IMR-90 (cell line): ENCODE measurements around the gene MRPS16. TPM values are rescaled to one million over a fixed set of nuclear protein-coding genes. Genes with fewer than 3 reads are reported as not detected.
"Not testable (repeated sequence)": the region's sequence is repeated elsewhere in the genome, so short reads cannot be mapped to it uniquely, and the experiment has no call there.

Experiments
- ATAC-seq: fragments of 200-7000 bp; cut with Tn5 transposase; 2 replicates; pipeline ENCODE4 v1.9.1; 2020; ENCODE audit warnings: low read depth, mild to moderate bottlenecking, moderate library complexity
- BruUV-seq: library from RNA; stranded (reverse); fragments of 400-500 nt; replicated peaks from 2 replicates; lab custom pipeline; 2021; lab: Mats Ljungman, UMichigan
- CTCF ChIA-PET: fragments of 300-600 bp; formaldehyde crosslinking; extraction: SDS; loops from one replicate; lab custom pipeline; 2021; ENCODE audit warnings: antibody characterized with exemption; lab: Yijun Ruan, JAX
- POLR2A ChIA-PET: fragments of 300-600 bp; sonication (Branson Sonifier 250); formaldehyde crosslinking; loops from one replicate; lab custom pipeline; 2022; ENCODE audit warnings: antibody characterized with exemption; ENCODE audit not compliant: unreplicated experiment; lab: Charles Lee
- DNase-seq: peaks from one replicate; pipeline ENCODE4 v3.0.0; 2013
- H2AFZ ChIP-seq: replicated peaks from 2 replicates; pipeline ENCODE3; 2013; ENCODE audit warnings: low read length, mild to moderate bottlenecking; ENCODE audit not compliant: poor library complexity
- H2AK5ac ChIP-seq: 2 replicates; pipeline ENCODE4 v1.6.1; 2013; ENCODE audit warnings: low read depth, low read length, inconsistent platforms
- H2AK9ac ChIP-seq: replicated peaks from 2 replicates; pipeline ENCODE3; 2013; ENCODE audit warnings: mild to moderate bottlenecking, low read depth, low read length, moderate library complexity; ENCODE audit not compliant: poor library complexity
- H2BK120ac ChIP-seq: 2 replicates; pipeline ENCODE4 v1.6.1; 2013; ENCODE audit warnings: low read depth, low read length, inconsistent platforms
- H2BK15ac ChIP-seq: 3 replicates; pipeline ENCODE4 v1.6.1; 2013; ENCODE audit warnings: low read depth, low read length, inconsistent platforms
- H2BK20ac ChIP-seq: 2 replicates; pipeline ENCODE4 v1.6.1; 2013; ENCODE audit warnings: low read depth, mild to moderate bottlenecking, inconsistent platforms, low read length, moderate library complexity
- H2BK5ac ChIP-seq: 2 replicates; pipeline ENCODE4 v1.6.1; 2013; ENCODE audit warnings: mild to moderate bottlenecking, low read depth, low read length, inconsistent platforms; ENCODE audit not compliant: poor library complexity, severe bottlenecking
- H3K14ac ChIP-seq: replicated peaks from 2 replicates; pipeline ENCODE4 v1.6.1; 2013; ENCODE audit warnings: low read depth, low read length, inconsistent platforms
- H3K18ac ChIP-seq: 2 replicates; pipeline ENCODE4 v1.6.1; 2013; ENCODE audit warnings: low read depth, low read length, control low read depth
- H3K23ac ChIP-seq: 2 replicates; pipeline ENCODE4 v1.6.1; 2013; ENCODE audit warnings: low read depth, low read length, inconsistent platforms
- H3K27ac ChIP-seq: 2 replicates; pipeline ENCODE4 v1.5.1; 2013; ENCODE audit warnings: mild to moderate bottlenecking, control low read depth, low read length; ENCODE audit not compliant: insufficient read depth
- H3K27me3 ChIP-seq: 2 replicates; pipeline ENCODE4 v1.6.1; 2013; ENCODE audit warnings: low read length; ENCODE audit not compliant: control insufficient read depth, insufficient read depth
- H3K36me3 ChIP-seq: 2 replicates; pipeline ENCODE4 v1.6.1; 2013; ENCODE audit warnings: low read length, mixed read lengths; ENCODE audit not compliant: control insufficient read depth, insufficient read depth
- H3K4ac ChIP-seq: 2 replicates; pipeline ENCODE4 v1.6.1; 2013; ENCODE audit warnings: low read depth, low read length, inconsistent platforms
- H3K4me1 ChIP-seq: 2 replicates; pipeline ENCODE4 v1.6.1; 2013; ENCODE audit warnings: low read length, mixed read lengths; ENCODE audit not compliant: control insufficient read depth, insufficient read depth
- H3K4me2 ChIP-seq: 2 replicates; pipeline ENCODE4 v1.6.1; 2013; ENCODE audit warnings: low read depth, mild to moderate bottlenecking, control low read depth, low read length, moderate library complexity
- H3K4me3 ChIP-seq: 2 replicates; pipeline ENCODE4 v1.5.1; 2013; ENCODE audit warnings: low read depth, mild to moderate bottlenecking, control low read depth, low read length, moderate library complexity; ENCODE audit not compliant: insufficient read depth
- H3K56ac ChIP-seq: 2 replicates; pipeline ENCODE4 v1.6.1; 2013; ENCODE audit warnings: low read length, inconsistent platforms; ENCODE audit not compliant: insufficient read depth; ENCODE audit errors: extremely low read depth
- H3K79me1 ChIP-seq, 2 experiments: 2 replicates each; pipeline ENCODE4 v1.6.1; 2013; ENCODE audit warnings: low read length in 2 of 2, inconsistent platforms in 1 of 2, low read depth in 1 of 2
- H3K9ac ChIP-seq: 2 replicates; pipeline ENCODE4 v1.6.1; 2013; ENCODE audit warnings: low read depth, low read length, control low read depth
- H3K9me1 ChIP-seq: 2 replicates; pipeline ENCODE4 v1.6.1; 2013; ENCODE audit warnings: low read length, inconsistent platforms; ENCODE audit not compliant: insufficient read depth
- H3K9me3 ChIP-seq: 2 replicates; pipeline ENCODE4 v1.6.1; 2013; ENCODE audit warnings: low read length; ENCODE audit not compliant: control insufficient read depth, insufficient read depth
- H4K20me1 ChIP-seq: 2 replicates; pipeline ENCODE4 v1.6.1; 2013; ENCODE audit warnings: low read length, inconsistent platforms; ENCODE audit not compliant: insufficient read depth
- H4K5ac ChIP-seq: 2 replicates; pipeline ENCODE4 v1.6.1; 2013; ENCODE audit warnings: mild to moderate bottlenecking, low read depth, low read length, control low read depth
- H4K8ac ChIP-seq, 2 experiments: 2 replicates each; pipeline ENCODE4 v1.6.1; 2013; ENCODE audit warnings: low read depth in 2 of 2, low read length in 2 of 2, control low read depth in 1 of 2, inconsistent platforms in 1 of 2
- H4K91ac ChIP-seq: 2 replicates; pipeline ENCODE4 v1.6.1; 2013; ENCODE audit warnings: low read depth, low read length, inconsistent platforms; ENCODE audit not compliant: insufficient read depth
- WGBS, 2 experiments: methylation state at CpG; one replicate each; pipeline versions ENCODE4 v1.1.5 to v1.1.7; 2013; ENCODE audit warnings: missing lambda C conversion rate in 2 of 2; ENCODE audit not compliant: insufficient read length in 1 of 2; ENCODE audit errors: extremely low coverage in 2 of 2; 5-methylcytosine and 5-hydroxymethylcytosine counted together
- dilution Hi-C: fragments of 300-500 bp; cut with HindIII; formaldehyde crosslinking; loops from one replicate; pipeline ENCODE4 v1.14.3; 2018; ENCODE audit warnings: low sequenced_read_pairs; ENCODE audit not compliant: unreplicated experiment
- in situ Hi-C: fragments of 300-500 bp; cut with MboI; formaldehyde crosslinking; loops from 3 replicates; pipeline ENCODE4 v1.14.3; 2019; ENCODE audit warnings: low sequenced_read_pairs, inconsistent platforms, mixed read lengths
- intact Hi-C: fragments of 100-400 bp; cut with micrococcal nuclease; formaldehyde crosslinking; loops from 2 replicates; pipeline ENCODE4 v1.10.0; 2022
- polyA plus RNA-seq, 3 experiments: library from polyadenylated mRNA; depleted of rRNA; stranded (reverse); fragments of >200 nt; gene quantifications; 2 replicates each; pipeline ENCODE4 v1.2.3, GENCODE V29; 2012; ENCODE audit warnings: low replicate concordance in 1 of 3
- total RNA-seq: library from RNA; depleted of rRNA; stranded (reverse); fragments of >200 nt; gene quantifications from 2 replicates; pipeline ENCODE4 v1.2.3, GENCODE V29; 2012

The MRPS16 gene
- total and polyA plus RNA-seq, 2 of the 4 experiments (the other 2 are of a cell fraction), result 45.3 to 62.4 TPM

- H3K79me1 ChIP-seq, H4K20me1 ChIP-seq, H4K8ac ChIP-seq, H3K4ac ChIP-seq, H2AK9ac ChIP-seq, H3K23ac ChIP-seq, H2BK5ac ChIP-seq, ATAC-seq, H2AK5ac ChIP-seq, H2AFZ ChIP-seq, DNase-seq, H3K4me2 ChIP-seq, H3K9me3 ChIP-seq, BruUV-seq, CTCF ChIA-PET, H3K9me1 ChIP-seq, H3K4me3 ChIP-seq, dilution Hi-C loops, H3K18ac ChIP-seq, H4K91ac ChIP-seq, H3K36me3 ChIP-seq, H3K14ac ChIP-seq, H2BK20ac ChIP-seq, H2BK15ac ChIP-seq, H3K56ac ChIP-seq, H2BK120ac ChIP-seq, POLR2A ChIA-PET, H3K9ac ChIP-seq, H3K4me1 ChIP-seq, H3K27ac ChIP-seq, H3K27me3 ChIP-seq, H4K5ac ChIP-seq: not testable (repeated sequence)
- intact Hi-C loops (loop anchor here (10.0 kb wide), 1 partner anchor 236 kb away; the partner anchor contains the start of gene PPP3CB), in situ Hi-C loops (loop anchor here (25.0 kb wide), 1 partner anchor 379 kb away; the partner anchor contains the start of gene MYOZ1)
- 100% methylated on average over 5 of the region's 10 CpGs; no CpG with 5 or more reads in 1 of the 2 experiments for WGBS, 2 experiments
Measured at GRCh38 chr10:73258612-73259011, 6.2 kb upstream of the MRPS16 start.
